Retinal pigment epithelial cell (primary cell): ENCODE measurements around the gene RNF115.
A peak's percentile ranks its signal among the peaks of the same experiment; 100 is the strongest.
"Not testable (repeated sequence)": the region's sequence is repeated elsewhere in the genome, so short reads cannot be mapped to it uniquely, and the experiment has no call there.

Source experiments
- DNase-seq: peaks from one replicate; pipeline ENCODE4 v3.0.0-alpha.2; 2010; ENCODE audit warnings: low read depth
- H3K4me3 ChIP-seq: 2 replicates; pipeline ENCODE4 v1.5.1; 2011; ENCODE audit warnings: mild to moderate bottlenecking, low read length, control low read depth, moderate library complexity
- CTCF ChIP-seq: conservative IDR thresholded peaks from 2 replicates; pipeline ENCODE4 v1.5.1; 2011; ENCODE audit warnings: low read depth, low read length, control low read depth, inconsistent platforms

The RNF115 gene

GRCh38 chr1:145730900-145731299, 93.0 kb downstream of the RNF115 start:
- no peak for TF ChIP-seq CTCF
- no peak overlapping the region for H3K4me3 ChIP-seq
- no peak for DNase-seq

GRCh38 chr1:145730467-145730866, 93.4 kb downstream of the RNF115 start:
- no peak for TF ChIP-seq CTCF
- H3K4me3 ChIP-seq = no peak overlapping the region
- DNase-seq = no peak

DNA sequence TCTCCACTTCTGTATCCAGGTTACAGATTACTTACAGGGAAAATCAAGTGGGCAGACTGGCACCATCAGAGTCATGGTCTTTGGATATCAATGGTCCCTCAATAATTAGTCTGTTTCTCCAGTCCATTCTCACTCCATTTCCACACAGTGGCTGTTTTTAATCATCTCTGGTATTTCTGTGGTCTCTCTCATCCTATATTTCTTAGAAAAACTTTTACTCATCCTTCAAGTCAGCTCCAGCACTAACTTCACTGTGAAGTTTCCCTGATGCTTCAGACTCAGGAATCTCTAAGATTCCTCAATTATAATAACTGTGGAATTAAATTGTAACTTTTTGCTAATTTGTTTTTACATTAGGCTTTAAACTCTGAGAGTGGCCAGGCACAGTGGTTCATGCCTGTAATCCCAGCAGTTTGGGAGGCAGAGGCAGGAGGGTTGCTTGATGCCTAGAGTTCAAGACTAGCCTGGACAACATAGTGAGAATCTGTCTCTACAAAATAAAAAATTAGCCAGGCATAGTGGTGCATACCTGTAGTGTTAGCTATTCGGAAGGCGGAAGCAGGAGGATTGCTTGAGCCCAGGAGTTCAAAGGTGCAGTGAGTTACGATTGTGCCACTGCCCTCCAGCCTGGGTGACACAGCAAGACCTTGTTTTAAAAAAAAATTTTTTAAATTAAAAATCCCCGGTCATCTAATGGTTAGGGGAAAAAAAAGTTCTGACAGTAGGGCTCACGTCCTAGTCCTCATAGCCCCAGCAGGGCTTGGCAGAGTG, 94.0 kb downstream of the RNF115 start:
- no peak for TF ChIP-seq CTCF
- H3K4me3 ChIP-seq = no peak overlapping the region
- DNase-seq = no peak

GRCh38 chr1:145729196-145729595, 94.7 kb downstream of the RNF115 start:
- no peak overlapping the region for H3K4me3 ChIP-seq
- DNase-seq = no peak
- TF ChIP-seq CTCF = no peak

- DNase-seq = not testable (repeated sequence)
These were observed 97.7 kb downstream of the RNF115 start for GRCh38 chr1:145726193-145726592.

GRCh38 chr1:145720878-145721671, 102.8 kb downstream of the RNF115 start:
- no peak for DNase-seq
- TF ChIP-seq CTCF = peak; percentile 82
- peak overlapping the region; percentile 49 for H3K4me3 ChIP-seq

More at GRCh38 chr1:145726193-145726592, 97.7 kb downstream of the RNF115 start:
- not testable (repeated sequence) for H3K4me3 ChIP-seq

DNA sequence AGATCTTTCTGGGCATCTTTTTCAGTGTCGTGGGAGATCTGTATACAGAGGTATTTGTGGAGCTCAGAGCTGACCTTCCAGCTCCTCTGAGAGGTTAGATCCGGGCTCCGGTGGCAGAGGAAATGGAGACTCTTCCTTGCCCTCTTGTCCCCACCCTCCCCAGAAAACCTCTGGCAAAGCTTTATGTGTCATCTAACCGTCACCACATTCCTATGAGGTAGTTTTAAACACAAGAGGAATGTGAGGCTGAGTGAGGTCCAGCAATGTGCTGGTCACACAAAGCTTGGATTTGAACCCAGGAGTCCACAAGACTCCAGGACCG, 103.4 kb downstream of the RNF115 start:
- no peak overlapping the region for H3K4me3 ChIP-seq
- no peak for TF ChIP-seq CTCF
- DNase-seq = peak; percentile 23
